Neutrophil (primary cell): ENCODE measurements around the gene PPP6R3.
A peak's percentile ranks its signal among the peaks of the same experiment; 100 is the strongest.
"Not testable (repeated sequence)": the region's sequence is repeated elsewhere in the genome, so short reads cannot be mapped to it uniquely, and the experiment has no call there.

Experiments used
- H3K27ac ChIP-seq: fragments of 200-600 bp; sonication (generic); 2 replicates; pipeline ENCODE4 v1.5.1; 2016; ENCODE audit warnings: mild to moderate bottlenecking, moderate library complexity
- H3K27me3 ChIP-seq: fragments of 200-600 bp; sonication (generic); 2 replicates; pipeline ENCODE4 v1.6.0; 2016; ENCODE audit warnings: mild to moderate bottlenecking
- H3K36me3 ChIP-seq: fragments of 200-600 bp; sonication (generic); 2 replicates; pipeline ENCODE4 v1.5.1; 2017
- H3K4me1 ChIP-seq, 2 experiments: fragments of 200-600 bp in 1 of 2; sonication (generic) in 1 of 2; 1 replicate in 1 of 2; 2 replicates in 1 of 2; pipeline versions ENCODE4 v1.5.1 to v1.6.1; 2013 to 2016; ENCODE audit warnings: low read depth in 1 of 2, low read length in 1 of 2, mild to moderate bottlenecking in 1 of 2, moderate library complexity in 1 of 2; ENCODE audit not compliant: control insufficient read depth in 1 of 2, insufficient read depth in 1 of 2
- H3K4me3 ChIP-seq, 2 experiments: fragments of 200-600 bp in 1 of 2; sonication (generic) in 1 of 2; 1 replicate in 1 of 2; 2 replicates in 1 of 2; pipeline ENCODE4 v1.5.1; 2013 to 2016; ENCODE audit warnings: low read depth in 1 of 2, low read length in 1 of 2, mild to moderate bottlenecking in 1 of 2, moderate library complexity in 1 of 2
- H3K9me3 ChIP-seq: fragments of 200-600 bp; sonication (generic); 2 replicates; pipeline ENCODE4 v1.5.1; 2016
- CTCF ChIP-seq: fragments of 200-600 bp; sonication (generic); IDR thresholded peaks from 2 replicates; pipeline ENCODE4 v1.5.1; 2016; ENCODE audit warnings: antibody characterized with exemption

Gene PPP6R3

GRCh38 chr11:68447015-68447801 is 13.3 kb upstream of the PPP6R3 start:
- Histone ChIP-seq H3K4me3 (no peak overlapping the region), H3K27me3 (no peaks in the 10 kb centered on the region), H3K27ac (no peak overlapping the region), H3K4me1 (no peaks in the 10 kb centered on the region), H3K9me3 (no peaks in the 10 kb centered on the region), H3K36me3 (no peaks in the 10 kb centered on the region)
- peak; percentile 85 for TF ChIP-seq CTCF

- H3K4me1 ChIP-seq, H3K4me3 ChIP-seq, H3K36me3 ChIP-seq, H3K9me3 ChIP-seq, H3K27ac ChIP-seq, H3K27me3 ChIP-seq: not testable (repeated sequence)
These were observed 12.6 kb upstream of the PPP6R3 start for GRCh38 chr11:68447914-68448313.

GRCh38 chr11:68448604-68449011 is 11.9 kb upstream of the PPP6R3 start:
- Histone ChIP-seq H3K36me3 (no peaks in the 10 kb centered on the region), H3K27ac (no peak overlapping the region), H3K27me3 (no peaks in the 10 kb centered on the region), H3K9me3 (no peaks in the 10 kb centered on the region), H3K4me1 (no peaks in the 10 kb centered on the region), H3K4me3 (no peak overlapping the region)
- no peak for TF ChIP-seq CTCF

GRCh38 chr11:68449951-68450350 is 10.6 kb upstream of the PPP6R3 start:
- Histone ChIP-seq H3K27ac (no peak overlapping the region), H3K9me3 (no peaks in the 10 kb centered on the region), H3K27me3 (peaks cover 3% of the 10 kb centered on the region), H3K4me1 (no peaks in the 10 kb centered on the region), H3K36me3 (no peaks in the 10 kb centered on the region), H3K4me3 (no peak overlapping the region)
- no peak for TF ChIP-seq CTCF

- Histone ChIP-seq H3K27ac (no peak overlapping the region), H3K27me3 (peaks cover 5% of the 10 kb centered on the region), H3K36me3 (no peaks in the 10 kb centered on the region), H3K9me3 (no peaks in the 10 kb centered on the region), H3K4me1 (no peaks in the 10 kb centered on the region), H3K4me3 (no peak overlapping the region)
- TF ChIP-seq CTCF: no peak
These were observed 9.8 kb upstream of the PPP6R3 start for GRCh38 chr11:68450711-68451110.

GRCh38 chr11:68454767-68455166 is 5.8 kb upstream of the PPP6R3 start:
- Histone ChIP-seq H3K4me1 (peaks cover 3 to 4% of the 10 kb centered on the region in 2 experiments), H3K27me3 (peaks cover 5% of the 10 kb centered on the region), H3K9me3 (no peaks in the 10 kb centered on the region), H3K36me3 (no peaks in the 10 kb centered on the region), H3K27ac (no peak overlapping the region), H3K4me3 (no peak overlapping the region)
- no peak for TF ChIP-seq CTCF
